SK-N-SH treated with all-trans-retinoic acid at 6 μM for 48 hours (cell line): ENCODE results near the gene CACNA1C.

ENCODE experiments used
- ARNTL ChIP-seq: fragments of 450-650 bp; formaldehyde crosslinking; IDR thresholded peaks from 2 replicates; pipeline ENCODE4 v1.5.0; 2020; ENCODE audit warnings: low read depth, mild to moderate bottlenecking, moderate library complexity, borderline replicate concordance
- BACH2 ChIP-seq: fragments of 250-450 bp; sonication (Bioruptor Pico); IDR thresholded peaks from 2 replicates; pipeline ENCODE4 v1.9.0; 2021; ENCODE audit warnings: mild to moderate bottlenecking, borderline replicate concordance
- CSDC2 ChIP-seq: fragments of 250-450 bp; sonication (Bioruptor Pico); IDR thresholded peaks from 2 replicates; pipeline ENCODE4 v1.5.0; 2020; ENCODE audit warnings: mild to moderate bottlenecking, moderate library complexity
- ESRRG ChIP-seq: fragments of 250-450 bp; sonication (Bioruptor Pico); IDR thresholded peaks from 2 replicates; pipeline ENCODE4 v1.6.1; 2021; ENCODE audit warnings: mild to moderate bottlenecking
- PPARA ChIP-seq: fragments of 250-450 bp; sonication (Bioruptor Pico); IDR thresholded peaks from 2 replicates; pipeline ENCODE4 v1.5.0; 2020; ENCODE audit warnings: mild to moderate bottlenecking, borderline replicate concordance
- RARB ChIP-seq: fragments of 250-450 bp; sonication (Bioruptor Pico); IDR thresholded peaks from 2 replicates; pipeline ENCODE4 v1.8.0; 2021; ENCODE audit warnings: mild to moderate bottlenecking, moderate library complexity
- ZC3H10 ChIP-seq: fragments of 250-450 bp; sonication (Bioruptor Pico); IDR thresholded peaks from 2 replicates; pipeline ENCODE4 v1.5.1; 2021; ENCODE audit warnings: mild to moderate bottlenecking, moderate library complexity
- ZFP3 ChIP-seq: fragments of 250-450 bp; sonication (Bioruptor Pico); IDR thresholded peaks from 2 replicates; pipeline ENCODE4 v1.5.0; 2020; ENCODE audit warnings: mild to moderate bottlenecking, moderate library complexity
- ZFP30 ChIP-seq: fragments of 450-650 bp; formaldehyde crosslinking; IDR thresholded peaks from 2 replicates; pipeline ENCODE4 v1.5.0; 2022; ENCODE audit warnings: mild to moderate bottlenecking, moderate library complexity
- ZNF565 ChIP-seq: fragments of 450-650 bp; formaldehyde crosslinking; conservative IDR thresholded peaks from 2 replicates; pipeline ENCODE4 v1.5.0; 2020; ENCODE audit warnings: low read depth, mild to moderate bottlenecking, moderate library complexity
- ZNF8 ChIP-seq: fragments of 450-650 bp; formaldehyde crosslinking; IDR thresholded peaks from 2 replicates; pipeline ENCODE4 v1.5.0; 2020; ENCODE audit warnings: mild to moderate bottlenecking, moderate library complexity
- TF ChIP-seq, protein P1 (sequence below): fragments of 250-450 bp; sonication (Bioruptor Pico); IDR thresholded peaks from 2 replicates; pipeline ENCODE4 v1.5.1; 2020; ENCODE audit warnings: low read depth, mild to moderate bottlenecking, moderate library complexity
- TF ChIP-seq, protein P2 (sequence below): fragments of 250-450 bp; sonication (Bioruptor Pico); IDR thresholded peaks from 2 replicates; pipeline ENCODE4 v1.8.0; 2020; ENCODE audit warnings: mild to moderate bottlenecking, moderate library complexity, borderline replicate concordance

DNA sequence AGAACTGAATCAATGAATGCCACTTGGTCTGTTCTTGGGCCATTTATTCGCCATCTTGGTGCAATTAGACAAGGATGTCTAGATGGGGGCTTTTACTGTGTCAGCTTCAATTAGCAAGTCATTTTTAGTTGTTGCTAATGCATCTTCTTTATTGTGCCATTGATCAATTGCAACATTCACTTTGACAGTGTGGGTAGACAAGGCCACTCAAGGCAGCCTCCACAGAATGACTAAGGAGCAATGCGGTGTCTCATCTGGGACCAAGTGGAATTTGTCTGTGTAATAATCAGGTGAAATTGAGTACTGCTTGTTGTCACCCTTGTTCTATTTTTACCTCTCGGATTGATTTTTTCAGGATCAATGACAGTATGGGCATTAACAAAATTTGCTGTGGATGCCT lies 275.9 kb downstream of the CACNA1C start:
- TF ChIP-seq PPARA (no peak), ZC3H10 (CRISPR knock-in tag) (no peak), ESRRG (CRISPR knock-in tag) (no peak), ZFP3 (CRISPR knock-in tag) (no peak), ARNTL (CRISPR knock-in tag) (no peak), ZNF8 (CRISPR knock-in tag) (no peak), RARB (CRISPR knock-in tag) (no peak), ZNF565 (no peak), ZFP30 (no peak), CSDC2 (no peak), BACH2 (CRISPR knock-in tag) (no peak)
- TF ChIP-seq, protein P1, sequence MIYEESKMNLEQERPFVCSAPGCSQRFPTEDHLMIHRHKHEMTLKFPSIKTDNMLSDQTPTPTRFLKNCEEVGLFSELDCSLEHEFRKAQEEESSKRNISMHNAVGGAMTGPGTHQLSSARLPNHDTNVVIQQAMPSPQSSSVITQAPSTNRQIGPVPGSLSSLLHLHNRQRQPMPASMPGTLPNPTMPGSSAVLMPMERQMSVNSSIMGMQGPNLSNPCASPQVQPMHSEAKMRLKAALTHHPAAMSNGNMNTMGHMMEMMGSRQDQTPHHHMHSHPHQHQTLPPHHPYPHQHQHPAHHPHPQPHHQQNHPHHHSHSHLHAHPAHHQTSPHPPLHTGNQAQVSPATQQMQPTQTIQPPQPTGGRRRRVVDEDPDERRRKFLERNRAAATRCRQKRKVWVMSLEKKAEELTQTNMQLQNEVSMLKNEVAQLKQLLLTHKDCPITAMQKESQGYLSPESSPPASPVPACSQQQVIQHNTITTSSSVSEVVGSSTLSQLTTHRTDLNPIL = no peak
- TF ChIP-seq, protein P2, sequence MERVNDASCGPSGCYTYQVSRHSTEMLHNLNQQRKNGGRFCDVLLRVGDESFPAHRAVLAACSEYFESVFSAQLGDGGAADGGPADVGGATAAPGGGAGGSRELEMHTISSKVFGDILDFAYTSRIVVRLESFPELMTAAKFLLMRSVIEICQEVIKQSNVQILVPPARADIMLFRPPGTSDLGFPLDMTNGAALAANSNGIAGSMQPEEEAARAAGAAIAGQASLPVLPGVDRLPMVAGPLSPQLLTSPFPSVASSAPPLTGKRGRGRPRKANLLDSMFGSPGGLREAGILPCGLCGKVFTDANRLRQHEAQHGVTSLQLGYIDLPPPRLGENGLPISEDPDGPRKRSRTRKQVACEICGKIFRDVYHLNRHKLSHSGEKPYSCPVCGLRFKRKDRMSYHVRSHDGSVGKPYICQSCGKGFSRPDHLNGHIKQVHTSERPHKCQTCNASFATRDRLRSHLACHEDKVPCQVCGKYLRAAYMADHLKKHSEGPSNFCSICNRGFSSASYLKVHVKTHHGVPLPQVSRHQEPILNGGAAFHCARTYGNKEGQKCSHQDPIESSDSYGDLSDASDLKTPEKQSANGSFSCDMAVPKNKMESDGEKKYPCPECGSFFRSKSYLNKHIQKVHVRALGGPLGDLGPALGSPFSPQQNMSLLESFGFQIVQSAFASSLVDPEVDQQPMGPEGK (CRISPR knock-in tag) = no peak
